CD4-positive, alpha-beta T cell treated with Interferon alpha-2 for 1 hour (primary cell): Measurements from ENCODE around the gene LIPT2.

ENCODE experiments used
- DNase-seq, 2 donors: peaks; one replicate each; pipeline ENCODE4 v3.0.0-alpha.2; 2020 to 2022

The LIPT2 gene

GRCh38 chr11:74494916-74495315 is 1.4 kb upstream of the LIPT2 start:
- DNase-seq, result no peak

GRCh38 chr11:74493791-74494630 is 487 bp upstream of the LIPT2 start:
- DNase-seq, result no peak

- no peak for DNase-seq
These were observed 1.4 kb downstream of the LIPT2 start for GRCh38 chr11:74492084-74492483.

GRCh38 chr11:74490941-74491340 is 2.6 kb downstream of the LIPT2 start:
- DNase-seq, result no peak

- DNase-seq, result no peak
These were observed 5.6 kb downstream of the LIPT2 start for GRCh38 chr11:74487875-74488274.

- DNase-seq, result no peak
These were observed 7.7 kb downstream of the LIPT2 start for GRCh38 chr11:74485868-74486267.

GRCh38 chr11:74480688-74481417 is 12.7 kb downstream of the LIPT2 start:
- DNase-seq, result no peak

GRCh38 chr11:74479732-74480123 is 13.8 kb downstream of the LIPT2 start:
- DNase-seq, result no peak

GRCh38 chr11:74478877-74479731 is 14.4 kb downstream of the LIPT2 start:
- DNase-seq, result no peak

GRCh38 chr11:74476536-74476935 is 17.0 kb downstream of the LIPT2 start:
- no peak for DNase-seq

GRCh38 chr11:74474316-74474715 is 19.2 kb downstream of the LIPT2 start:
- no peak for DNase-seq

- DNase-seq, result no peak
These were observed 19.9 kb downstream of the LIPT2 start for GRCh38 chr11:74473382-74474173.

- DNase-seq, result no peak
These were observed 21.7 kb downstream of the LIPT2 start for GRCh38 chr11:74471668-74472429.

GRCh38 chr11:74471037-74471436 is 22.5 kb downstream of the LIPT2 start:
- no peak for DNase-seq

GRCh38 chr11:74470526-74470925 is 23.0 kb downstream of the LIPT2 start:
- no peak for DNase-seq

- no peak for DNase-seq
These were observed 24.6 kb downstream of the LIPT2 start for GRCh38 chr11:74468936-74469335.

GRCh38 chr11:74468521-74468920 is 25.0 kb downstream of the LIPT2 start:
- no peak for DNase-seq

GRCh38 chr11:74468058-74468457 is 25.5 kb downstream of the LIPT2 start:
- no peak for DNase-seq

GRCh38 chr11:74466916-74467885 is 26.3 kb downstream of the LIPT2 start, which contains the start of gene KCNE3:
Gene KCNE3, minus strand, starts transcription at chr11:74467549. Its CDS starts 9,986 bp downstream, at chr11:74457563.
- no peak for DNase-seq

- DNase-seq, result no peak
These were observed 28.2 kb downstream of the LIPT2 start for GRCh38 chr11:74465291-74465708.
